Prostate gland (tissue), 2 donors: ENCODE results near the gene APOBEC2.

Experiments used
- POLR2A ChIP-seq: fragments of 450-650 bp; IDR thresholded peaks from one replicate; pipeline ENCODE4 v1.6.1; 2016; ENCODE audit warnings: antibody characterized with exemption, mild to moderate bottlenecking
- POLR2AphosphoS5 ChIP-seq: sonication (generic); formaldehyde crosslinking; IDR thresholded peaks from one replicate; pipeline ENCODE4 v1.6.1; 2017; ENCODE audit warnings: antibody characterized with exemption
- TF ChIP-seq, protein P1 (sequence below), 4 experiments: fragments of 200-600 bp in 2 of 4; fragments of 450-650 bp in 2 of 4; sonication (generic) in 2 of 4; IDR thresholded peaks; 1 replicate in 3 of 4; 2 replicates in 1 of 4; pipeline ENCODE4 v1.5.1; 2016 to 2019; ENCODE audit warnings: antibody characterized with exemption in 4 of 4, mild to moderate bottlenecking in 2 of 4, moderate library complexity in 2 of 4

DNA sequence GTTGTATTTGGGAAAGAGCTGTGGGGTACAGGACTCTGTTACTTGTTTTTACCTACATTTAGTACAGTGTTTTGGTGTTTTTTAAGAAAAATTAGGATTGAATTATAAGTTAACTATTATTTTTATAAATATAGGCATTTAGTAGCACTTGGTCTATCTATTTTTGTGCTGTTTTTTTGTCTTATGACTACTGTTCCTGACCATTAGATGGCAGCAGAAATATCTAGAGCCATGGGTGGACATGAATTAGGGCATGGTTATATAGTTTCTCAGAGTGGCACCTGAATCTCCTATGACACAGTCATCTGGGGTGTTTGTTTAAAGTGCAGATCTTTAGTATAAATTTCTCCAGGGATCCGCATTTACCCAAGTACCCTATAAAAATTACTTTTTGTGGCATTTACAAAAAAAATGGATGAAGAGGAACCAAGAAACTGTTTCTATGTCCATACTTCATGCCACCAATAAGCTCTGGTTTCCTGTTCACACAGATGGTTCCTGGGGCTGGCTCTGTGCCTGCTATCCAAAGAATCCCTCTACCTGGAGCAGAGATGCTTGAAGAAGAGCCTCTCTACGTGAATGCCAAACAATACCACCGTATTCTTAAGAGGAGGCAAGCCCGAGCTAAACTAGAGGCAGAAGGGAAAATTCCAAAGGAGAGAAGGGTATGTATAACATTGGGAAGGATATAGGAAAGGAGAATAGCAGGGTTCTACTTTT, 39.6 kb downstream of the APOBEC2 start:
- TF ChIP-seq POLR2A (no peak), POLR2AphosphoS5 (no peak)
- TF ChIP-seq, protein P1, sequence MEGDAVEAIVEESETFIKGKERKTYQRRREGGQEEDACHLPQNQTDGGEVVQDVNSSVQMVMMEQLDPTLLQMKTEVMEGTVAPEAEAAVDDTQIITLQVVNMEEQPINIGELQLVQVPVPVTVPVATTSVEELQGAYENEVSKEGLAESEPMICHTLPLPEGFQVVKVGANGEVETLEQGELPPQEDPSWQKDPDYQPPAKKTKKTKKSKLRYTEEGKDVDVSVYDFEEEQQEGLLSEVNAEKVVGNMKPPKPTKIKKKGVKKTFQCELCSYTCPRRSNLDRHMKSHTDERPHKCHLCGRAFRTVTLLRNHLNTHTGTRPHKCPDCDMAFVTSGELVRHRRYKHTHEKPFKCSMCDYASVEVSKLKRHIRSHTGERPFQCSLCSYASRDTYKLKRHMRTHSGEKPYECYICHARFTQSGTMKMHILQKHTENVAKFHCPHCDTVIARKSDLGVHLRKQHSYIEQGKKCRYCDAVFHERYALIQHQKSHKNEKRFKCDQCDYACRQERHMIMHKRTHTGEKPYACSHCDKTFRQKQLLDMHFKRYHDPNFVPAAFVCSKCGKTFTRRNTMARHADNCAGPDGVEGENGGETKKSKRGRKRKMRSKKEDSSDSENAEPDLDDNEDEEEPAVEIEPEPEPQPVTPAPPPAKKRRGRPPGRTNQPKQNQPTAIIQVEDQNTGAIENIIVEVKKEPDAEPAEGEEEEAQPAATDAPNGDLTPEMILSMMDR (IDR thresholded peaks at IDR 0.05) = peak in 2 of 4 experiments; percentile 23 to 25
